Fibroblast of upper back skin (primary cell): ENCODE results near the gene MTERF1.

ENCODE experiments used
- DNase-seq: peaks from one replicate; pipeline ENCODE4 v3.0.0-alpha.2; 2013

The MTERF1 gene

GRCh38 chr7:91826377-91826776 is 54.1 kb downstream of the MTERF1 start:
- peak; percentile 79 for DNase-seq

GRCh38 chr7:91824201-91824600 is 56.3 kb downstream of the MTERF1 start:
- DNase-seq: no peak
